GM18909 (cell line): ENCODE measurements around the gene KRI1.
"Not testable (repeated sequence)": the region's sequence is repeated elsewhere in the genome, so short reads cannot be mapped to it uniquely, and the experiment has no call there.

Source experiments
- ATAC-seq: cut with Tn5 transposase; IDR thresholded peaks from one replicate; pipeline ENCODE4 v1.9.1; 2021; ENCODE audit warnings: mild to moderate bottlenecking; ENCODE audit not compliant: unreplicated experiment, poor library complexity

Gene KRI1

GRCh38 chr19:10551698-10552301 is 14.0 kb downstream of the KRI1 start:
- no peak for ATAC-seq

- not testable (repeated sequence) for ATAC-seq
These were observed 14.8 kb downstream of the KRI1 start for GRCh38 chr19:10551006-10551405.

GRCh38 chr19:10550336-10550735 is 15.5 kb downstream of the KRI1 start:
- ATAC-seq = no peak

GRCh38 chr19:10549733-10550132 is 16.1 kb downstream of the KRI1 start:
- ATAC-seq = no peak

- no peak for ATAC-seq
These were observed 17.0 kb downstream of the KRI1 start for GRCh38 chr19:10548746-10549276.

- no peak for ATAC-seq
These were observed 19.0 kb downstream of the KRI1 start for GRCh38 chr19:10546817-10547216.

- no peak for ATAC-seq
These were observed 21.0 kb downstream of the KRI1 start for GRCh38 chr19:10544753-10545251.

GRCh38 chr19:10544242-10544752 is 21.5 kb downstream of the KRI1 start:
- ATAC-seq = peak; percentile 17

GRCh38 chr19:10543420-10544241 is 22.2 kb downstream of the KRI1 start, which contains the start of gene ATG4D:
ATG4D (plus strand) TSS chr19:10543904; CDS start chr19:10544091, 187 bp downstream.
- peak; percentile 71 for ATAC-seq

- ATAC-seq = no peak
These were observed 22.8 kb downstream of the KRI1 start for GRCh38 chr19:10543059-10543419.

GRCh38 chr19:10539016-10539415 is 26.8 kb downstream of the KRI1 start:
- not testable (repeated sequence) for ATAC-seq

GRCh38 chr19:10538204-10538983 is 27.4 kb downstream of the KRI1 start:
- no peak for ATAC-seq

- ATAC-seq = no peak
These were observed 28.1 kb downstream of the KRI1 start for GRCh38 chr19:10537668-10538067.

- no peak for ATAC-seq
These were observed 30.2 kb downstream of the KRI1 start for GRCh38 chr19:10535613-10536012.

GRCh38 chr19:10533646-10534386 is 32.0 kb downstream of the KRI1 start:
- no peak for ATAC-seq

- ATAC-seq = no peak
These were observed 33.4 kb downstream of the KRI1 start for GRCh38 chr19:10532457-10532856.

GRCh38 chr19:10526887-10527286 is 38.9 kb downstream of the KRI1 start:
- ATAC-seq = not testable (repeated sequence)

GRCh38 chr19:10525636-10526035 is 40.2 kb downstream of the KRI1 start:
- no peak for ATAC-seq

GRCh38 chr19:10523135-10523636 is 42.6 kb downstream of the KRI1 start:
- no peak for ATAC-seq
